Hepatocyte (in vitro differentiated cells): ENCODE results near the gene ITPR2.

Source experiments
- CTCF ChIP-seq: fragments of 200-600 bp; sonication (generic); IDR thresholded peaks from 2 replicates; pipeline ENCODE4 v1.5.1; 2016; ENCODE audit warnings: antibody characterized with exemption, mild to moderate bottlenecking; ENCODE audit not compliant: poor library complexity
- EZH2 ChIP-seq: fragments of 200-600 bp; sonication (generic); IDR thresholded peaks from 2 replicates; pipeline ENCODE4 v1.6.1; 2016; ENCODE audit warnings: antibody characterized with exemption, mild to moderate bottlenecking, borderline replicate concordance

GRCh38 chr12:26563552-26563951, 269.4 kb downstream of the ITPR2 start:
- TF ChIP-seq EZH2 (no peak), CTCF (no peak)
